Urothelium cell line (cell line): ENCODE data around the gene SNX17.
"Not testable (repeated sequence)": the region's sequence is repeated elsewhere in the genome, so short reads cannot be mapped to it uniquely, and the experiment has no call there.

ENCODE experiments used
- DNase-seq: peaks from one replicate; pipeline ENCODE4 v3.0.0; 2011; ENCODE audit warnings: low spot score, mixed read lengths
- FAIRE-seq: peaks from 2 replicates; lab custom pipeline; 2011; peaks lifted over from hg19 to GRCh38; lab: Jason Lieb, UNC

SNX17 gene

GRCh38 chr2:27370026-27370815 is at the start of gene SNX17, which contains the start of gene EIF2B4:
Gene SNX17 (plus strand): TSS chr2:27370616. CDS start chr2:27370744, 128 bp downstream.
Gene EIF2B4 (minus strand): TSS chr2:27370338. CDS start chr2:27370314, 24 bp downstream.
- peak; percentile 99 for DNase-seq
- peak; percentile 74 for FAIRE-seq

GRCh38 chr2:27320958-27321543 is 49.4 kb upstream of the SNX17 start:
- DNase-seq (peak; percentile 97), FAIRE-seq (peak; percentile 63)

DNA sequence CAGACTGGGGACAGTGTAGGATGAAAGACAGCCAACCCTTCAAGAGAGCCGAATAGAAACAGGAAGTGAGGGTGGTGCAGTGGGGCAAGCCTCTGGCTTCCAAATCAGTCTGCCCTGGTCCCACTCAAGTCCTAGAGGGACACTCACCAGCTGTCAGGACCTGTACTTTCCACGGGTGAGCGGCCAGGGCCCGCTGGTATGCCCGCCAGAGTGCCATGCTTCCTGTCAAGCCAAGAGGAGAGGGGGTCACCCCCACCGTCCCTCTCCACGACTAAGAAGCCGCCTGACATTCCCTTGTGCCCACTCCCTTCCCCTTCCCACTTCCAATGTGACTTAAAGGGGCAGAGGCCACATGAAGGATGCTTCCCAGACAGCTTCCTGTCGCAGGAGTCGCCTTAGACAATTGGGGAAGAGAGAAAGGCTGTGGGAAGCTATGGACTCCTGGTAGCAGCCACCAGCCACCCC is 48.1 kb upstream of the SNX17 start:
- DNase-seq (peak; percentile 20), FAIRE-seq (no peak)

DNA sequence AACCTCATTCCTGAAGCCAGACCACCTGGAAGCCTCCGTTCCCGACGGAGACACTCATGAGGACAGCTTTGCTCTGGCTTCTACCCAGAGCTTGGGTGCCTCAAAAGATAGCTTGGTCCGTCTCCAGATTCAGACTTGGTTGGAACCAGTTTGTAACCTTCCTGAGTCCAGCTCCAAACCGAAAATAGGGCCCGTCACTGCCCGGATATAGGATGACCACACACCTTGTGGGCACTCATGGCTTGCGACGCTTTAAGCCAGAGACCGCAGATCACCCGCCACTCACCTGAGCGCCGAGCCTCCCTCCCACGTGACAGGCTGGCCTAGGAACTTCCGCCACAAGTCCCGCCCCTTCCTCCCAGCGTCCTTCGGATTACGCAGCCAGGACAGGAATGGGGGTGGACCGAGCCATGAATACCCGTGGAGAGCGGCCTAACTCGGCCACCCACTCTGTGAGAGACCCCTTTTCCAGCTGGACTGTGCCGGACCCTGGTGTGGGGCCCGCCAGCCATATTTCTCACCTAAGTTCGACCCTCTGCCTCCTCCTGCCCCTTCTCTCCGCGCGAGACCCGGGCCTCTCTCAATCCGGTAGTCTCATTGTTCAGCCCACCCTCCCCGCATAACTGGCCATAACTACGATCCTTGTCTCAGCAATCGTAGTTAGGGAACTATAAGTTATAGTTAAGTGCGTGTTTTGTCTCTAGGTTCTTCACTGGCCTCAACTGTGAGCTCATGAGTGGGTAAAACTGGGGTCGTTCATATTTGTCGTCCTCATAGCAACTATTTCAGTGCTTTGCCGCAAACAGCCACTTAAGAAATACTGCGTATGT is 47.4 kb upstream of the SNX17 start, which contains the start of gene MPV17:
MPV17 (minus strand) TSS at position 332 of the 830 bp plus-strand sequence. CDS start 580 bp downstream, outside the sequence.
- DNase-seq (peak; percentile 98), FAIRE-seq (peak; percentile 20)

DNA sequence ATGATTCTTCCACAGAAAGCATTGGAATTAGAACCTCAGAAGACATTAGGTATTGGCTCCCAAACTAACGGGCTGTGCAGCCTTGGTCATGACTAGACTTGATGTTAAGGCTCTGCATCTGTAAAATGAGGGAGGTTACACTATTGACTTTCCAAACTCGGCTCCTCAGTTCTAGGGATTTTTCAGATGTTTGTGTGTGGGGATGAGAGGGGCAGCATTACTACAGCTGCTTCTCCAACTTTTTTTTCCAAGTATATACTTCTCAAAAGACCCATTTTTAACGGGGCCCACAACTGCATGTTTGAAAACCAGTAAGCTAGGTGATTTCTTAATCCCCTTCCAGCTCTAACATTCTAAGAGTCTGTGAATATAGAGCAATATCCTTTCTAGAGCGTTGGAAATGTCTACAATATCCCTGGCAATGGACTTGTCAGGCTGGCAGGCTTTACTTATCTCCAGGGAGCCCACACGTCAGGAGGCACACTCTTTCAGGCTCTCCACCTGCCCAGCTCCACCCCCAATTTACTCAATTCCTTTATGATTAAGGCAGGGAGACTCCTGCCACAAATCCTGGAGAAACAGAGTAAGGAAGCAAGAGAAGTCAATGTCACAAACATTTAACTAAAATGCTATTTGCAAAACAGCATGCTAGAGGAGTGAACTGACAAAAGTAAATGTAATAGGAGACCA is 46.7 kb upstream of the SNX17 start:
- DNase-seq (no peak), FAIRE-seq (no peak)

DNA sequence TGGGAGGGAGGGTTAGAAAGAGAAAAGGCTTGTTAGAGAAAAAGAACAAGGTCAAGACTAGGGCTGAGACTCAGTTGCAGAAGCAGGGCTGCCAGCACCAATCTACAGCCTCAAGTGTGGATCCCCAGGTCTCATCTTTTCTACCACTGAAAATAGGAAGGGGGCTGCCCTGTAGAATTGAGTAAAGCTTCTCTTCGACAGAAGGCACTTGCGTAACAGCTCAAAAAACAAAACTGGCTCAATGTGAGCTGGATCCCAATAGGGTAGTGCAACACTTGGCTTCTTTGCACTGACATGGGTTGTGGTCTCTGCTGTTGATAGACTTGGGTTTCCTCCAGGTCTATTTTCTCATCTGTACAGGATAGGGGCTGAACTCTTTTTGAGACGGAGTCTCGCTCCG is 45.7 kb upstream of the SNX17 start:
- FAIRE-seq (no peak), DNase-seq (no peak)

GRCh38 chr2:27335311-27335710 is 35.1 kb upstream of the SNX17 start:
- no peak for FAIRE-seq
- no peak for DNase-seq

DNA sequence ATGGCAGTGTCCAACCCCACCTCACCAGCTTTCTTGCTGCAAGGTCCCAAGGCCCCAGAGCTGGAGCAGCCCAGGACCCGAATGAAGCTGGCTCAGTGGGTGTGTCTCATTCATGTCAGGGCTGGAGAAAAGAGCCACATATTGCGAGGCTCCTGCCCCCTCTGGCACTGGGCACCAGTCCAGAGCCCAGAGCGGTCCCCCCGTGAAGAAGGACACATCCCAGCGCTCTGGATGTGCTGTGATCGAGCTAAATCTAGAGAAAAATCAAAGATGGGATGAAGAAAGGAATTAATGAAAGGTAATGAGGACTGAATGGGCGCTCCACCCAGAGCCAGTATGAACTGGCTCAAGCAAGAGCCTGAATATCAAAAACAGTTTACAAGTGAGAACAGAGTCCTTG is 34.2 kb upstream of the SNX17 start:
- FAIRE-seq (no peak), DNase-seq (no peak)

DNA sequence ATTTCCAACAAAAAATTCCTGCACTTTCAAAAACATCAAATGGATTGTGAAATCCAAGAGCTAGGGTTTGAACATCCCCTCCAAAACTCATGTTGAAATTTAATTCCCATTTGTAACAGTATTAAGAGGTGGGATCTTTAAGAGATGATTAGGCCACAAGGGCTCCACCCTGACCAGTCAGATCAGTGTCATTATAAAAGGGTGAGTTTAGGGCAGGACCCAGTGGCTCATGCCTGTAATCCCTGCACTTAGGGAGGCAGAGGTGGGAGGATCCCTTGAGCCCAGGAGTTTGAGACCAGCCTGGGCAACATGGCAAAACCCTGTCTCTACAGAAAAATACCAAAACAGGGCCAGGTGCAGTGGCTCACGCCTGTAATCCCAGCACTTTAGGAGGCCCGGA is 22.8 kb upstream of the SNX17 start:
- DNase-seq = no peak

GRCh38 chr2:27350106-27350693 is 20.2 kb upstream of the SNX17 start:
- no peak for FAIRE-seq
- DNase-seq = no peak

More for the DNA sequence above, 22.8 kb upstream of the SNX17 start:
- FAIRE-seq = no peak

DNA sequence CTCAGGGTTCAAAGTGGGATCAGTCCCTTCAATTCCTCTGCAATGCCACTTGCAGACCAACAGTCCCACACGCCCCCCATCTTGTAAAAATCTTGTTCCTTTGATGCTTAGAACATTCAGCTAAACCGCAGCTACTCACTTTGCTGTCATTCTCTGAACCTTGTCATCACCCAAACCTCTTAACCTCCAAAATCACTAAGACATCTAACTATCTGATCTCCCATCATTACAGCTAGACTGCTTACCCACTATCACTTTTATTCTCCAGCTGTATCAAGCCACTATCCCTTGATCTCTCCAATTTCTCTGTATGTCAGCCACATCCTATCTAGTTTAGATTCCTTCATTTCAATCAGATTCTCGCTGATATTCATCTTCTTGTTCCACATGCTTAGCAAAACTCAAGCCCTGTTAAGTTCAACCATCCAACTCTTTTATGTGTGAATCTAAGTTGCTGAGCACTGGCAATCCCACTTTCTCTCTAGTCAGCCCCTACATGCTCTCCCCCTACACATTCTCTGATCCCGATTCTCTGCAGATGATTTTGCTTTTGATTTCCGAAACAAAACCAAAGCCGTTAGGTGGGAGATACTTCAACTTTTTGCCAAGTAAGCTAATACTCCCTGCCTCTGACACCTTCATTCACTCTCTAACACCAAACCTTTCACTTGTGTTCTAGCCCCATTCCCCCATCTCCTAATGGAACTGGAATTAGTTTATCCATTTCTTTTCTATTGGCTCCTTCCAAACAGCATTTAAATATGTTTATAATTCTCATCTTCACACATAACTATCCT is 18.4 kb upstream of the SNX17 start:
- DNase-seq (no peak), FAIRE-seq (no peak)

GRCh38 chr2:27353386-27353761 is 17.0 kb upstream of the SNX17 start:
- DNase-seq, FAIRE-seq: not testable (repeated sequence)

- DNase-seq (no peak), FAIRE-seq (no peak)
These were observed 16.4 kb upstream of the SNX17 start for GRCh38 chr2:27353762-27354596.

- no peak for FAIRE-seq
- DNase-seq = no peak
These were observed 15.9 kb upstream of the SNX17 start for GRCh38 chr2:27354597-27354927.

DNA sequence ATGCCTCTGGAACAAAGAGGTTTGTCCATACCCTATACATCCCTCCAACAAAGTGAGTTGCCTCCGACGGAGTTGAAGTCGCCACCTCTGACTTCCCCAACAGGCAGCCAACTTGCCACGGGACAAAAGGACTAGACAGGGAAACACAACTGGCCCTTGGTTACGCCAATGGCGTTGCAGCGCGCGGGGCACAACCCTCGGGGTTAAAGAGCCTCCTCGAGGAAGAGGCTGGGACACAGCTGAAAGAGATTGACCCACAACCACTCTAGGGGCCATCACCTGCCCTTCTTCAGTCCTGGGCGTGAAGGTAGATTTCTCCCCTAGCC is 14.4 kb upstream of the SNX17 start:
- FAIRE-seq (no peak), DNase-seq (peak; percentile 49)

DNA sequence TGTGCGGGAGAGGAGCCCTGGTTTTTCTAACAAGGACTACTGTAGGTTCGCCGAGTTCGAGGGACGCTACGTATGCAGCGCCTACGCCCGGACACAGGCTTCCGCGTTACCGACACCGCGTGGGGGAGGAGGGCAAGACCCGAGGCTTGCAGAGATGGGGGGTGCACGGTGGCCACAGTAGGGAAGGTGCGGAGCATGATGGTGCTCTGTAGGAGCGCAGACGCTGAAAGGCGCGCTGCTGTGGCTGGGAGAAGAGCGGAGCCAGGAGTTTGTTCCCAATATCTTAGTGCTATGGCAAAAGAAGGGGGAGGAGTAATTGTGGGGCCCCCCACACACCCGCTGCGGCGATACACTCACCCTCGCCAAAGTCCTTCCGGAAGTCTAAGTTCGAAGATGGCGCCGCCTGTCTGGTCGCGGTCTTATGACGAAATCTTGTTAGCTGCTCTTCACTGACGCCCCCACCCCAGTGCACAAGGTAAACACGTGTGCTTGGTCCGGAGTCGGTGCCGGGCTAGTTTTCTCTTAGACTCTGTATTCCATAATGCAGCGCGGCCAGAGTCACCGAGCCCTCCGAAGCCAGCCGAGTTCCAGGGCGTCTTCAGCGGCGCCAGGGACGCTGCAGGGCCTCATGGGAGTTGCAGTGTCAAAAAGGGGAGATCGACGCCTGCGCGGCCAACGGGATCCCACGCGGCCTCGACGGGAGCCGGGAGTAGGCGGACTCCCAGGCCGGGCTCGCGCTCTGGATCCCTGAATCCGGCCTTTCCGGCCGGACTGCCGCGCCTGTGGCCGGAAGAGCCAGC is 13.8 kb upstream of the SNX17 start, which contains the start of gene GTF3C2:
GTF3C2 (minus strand) TSS at position 383 of the 800 bp plus-strand sequence. CDS start 13,210 bp downstream, outside the sequence.
- DNase-seq (peak; percentile 98), FAIRE-seq (no peak)

- no peak for DNase-seq
- FAIRE-seq = no peak
These were observed 7.6 kb upstream of the SNX17 start for GRCh38 chr2:27362678-27363420.
